ENCODE results near the gene KREMEN1. TPM values are rescaled to one million over a fixed set of nuclear protein-coding genes. Genes with fewer than 3 reads are reported as not detected.

KREMEN1 gene
- total and polyA plus RNA-seq, 10 of the 15 experiments (the other 5 are each of a cell fraction or from before 2014, with no cell fraction given): 0.10 to 2.5 (median 0.20) TPM; not detected in 1

- TF ChIP-seq PRDM15 (CRISPR knock-in tag; IDR thresholded peaks at IDR 0.05): no peak
- TF ChIP-seq CBX5 (IDR thresholded peaks at IDR 0.05; ENCODE audit: low read depth): 0 out of 2 replicates have a peak, but pooled peaks have one; percentile 36
- TF ChIP-seq TAF1 (IDR thresholded peaks at IDR 0.05; ENCODE audit: borderline replicate concordance, low read depth, low read length): peak; percentile 80
- no peak for TF ChIP-seq CHD1 (IDR thresholded peaks at IDR 0.05; ENCODE audit: low read depth, low read length)
- no peak for TF ChIP-seq USF2 (IDR thresholded peaks at IDR 0.05; ENCODE audit: borderline replicate concordance, low read depth, low read length)
- TF ChIP-seq YY1 (IDR thresholded peaks at IDR 0.05; ENCODE audit: low read depth, low read length): peak; percentile 67
- peak; percentile 34; the same call in 1 of the 2 replicates for TF ChIP-seq SPI1 (IDR thresholded peaks at IDR 0.05; ENCODE audit: borderline replicate concordance, insufficient read depth, low read depth, low read length)
- no peak for TF ChIP-seq CBX3 (IDR thresholded peaks at IDR 0.05; ENCODE audit: borderline replicate concordance, low read depth)
- TF ChIP-seq ZNF592 (IDR thresholded peaks at IDR 0.05): peak; percentile 84
- TF ChIP-seq MEF2A (IDR thresholded peaks at IDR 0.05; ENCODE audit: insufficient read depth, low read depth, low read length): peak; percentile 82
- peak; percentile 86 for TF ChIP-seq SKIL (IDR thresholded peaks at IDR 0.05; ENCODE audit: low read depth, poor library complexity, severe bottlenecking)
- peak; percentile 93 for TF ChIP-seq CREM (IDR thresholded peaks at IDR 0.05; ENCODE audit: low read depth)
- peak; percentile 99 for TF ChIP-seq BCL3 (IDR thresholded peaks at IDR 0.05; ENCODE audit: borderline replicate concordance, insufficient read depth, low read depth, low read length, poor library complexity, severe bottlenecking)
- peak; percentile 82 for TF ChIP-seq SP1 (IDR thresholded peaks at IDR 0.05; ENCODE audit: low read depth, low read length)
- TF ChIP-seq RCOR1 (conservative IDR thresholded peaks at IDR 0.05; ENCODE audit: low read depth, low read length): peak; percentile 47; the same call in 1 of the 2 replicates
Observed at GRCh38 chr22:29202212-29203192, 129.7 kb downstream of the KREMEN1 start (continued).
